WTC11 (cell line): ENCODE data around the gene TMEM108.

Experiments
- ELF4 ChIP-seq: sonication (generic); formaldehyde crosslinking; IDR thresholded peaks from 2 replicates; pipeline ENCODE4 v1.8.1; 2022; ENCODE audit warnings: low read depth, mild to moderate bottlenecking, moderate library complexity, missing genetic modification reagents
- MAX ChIP-seq: sonication (generic); formaldehyde crosslinking; IDR thresholded peaks from 2 replicates; pipeline ENCODE4 v1.8.0; 2022; ENCODE audit warnings: mild to moderate bottlenecking, missing genetic modification reagents
- MLX ChIP-seq: sonication (generic); formaldehyde crosslinking; IDR thresholded peaks from 2 replicates; pipeline ENCODE4 v1.8.1; 2023; ENCODE audit warnings: mild to moderate bottlenecking, missing genetic modification reagents, moderate library complexity
- TF ChIP-seq, protein P1 (sequence below): fragments of 200-600 bp; IDR thresholded peaks from 2 replicates; pipeline ENCODE4 v1.8.0; 2022; ENCODE audit warnings: antibody characterized with exemption
- TF ChIP-seq, protein P2 (sequence below): sonication (generic); formaldehyde crosslinking; IDR thresholded peaks from 2 replicates; pipeline ENCODE4 v1.8.0; 2023; ENCODE audit warnings: missing genetic modification reagents
- TF ChIP-seq, protein P3 (sequence below): sonication (generic); formaldehyde crosslinking; IDR thresholded peaks from 2 replicates; pipeline ENCODE4 v1.8.1; 2022; ENCODE audit warnings: mild to moderate bottlenecking, moderate library complexity, missing genetic modification reagents

GRCh38 chr3:133295944-133296917 lies 258.0 kb downstream of the TMEM108 start:
- TF ChIP-seq, protein P1, sequence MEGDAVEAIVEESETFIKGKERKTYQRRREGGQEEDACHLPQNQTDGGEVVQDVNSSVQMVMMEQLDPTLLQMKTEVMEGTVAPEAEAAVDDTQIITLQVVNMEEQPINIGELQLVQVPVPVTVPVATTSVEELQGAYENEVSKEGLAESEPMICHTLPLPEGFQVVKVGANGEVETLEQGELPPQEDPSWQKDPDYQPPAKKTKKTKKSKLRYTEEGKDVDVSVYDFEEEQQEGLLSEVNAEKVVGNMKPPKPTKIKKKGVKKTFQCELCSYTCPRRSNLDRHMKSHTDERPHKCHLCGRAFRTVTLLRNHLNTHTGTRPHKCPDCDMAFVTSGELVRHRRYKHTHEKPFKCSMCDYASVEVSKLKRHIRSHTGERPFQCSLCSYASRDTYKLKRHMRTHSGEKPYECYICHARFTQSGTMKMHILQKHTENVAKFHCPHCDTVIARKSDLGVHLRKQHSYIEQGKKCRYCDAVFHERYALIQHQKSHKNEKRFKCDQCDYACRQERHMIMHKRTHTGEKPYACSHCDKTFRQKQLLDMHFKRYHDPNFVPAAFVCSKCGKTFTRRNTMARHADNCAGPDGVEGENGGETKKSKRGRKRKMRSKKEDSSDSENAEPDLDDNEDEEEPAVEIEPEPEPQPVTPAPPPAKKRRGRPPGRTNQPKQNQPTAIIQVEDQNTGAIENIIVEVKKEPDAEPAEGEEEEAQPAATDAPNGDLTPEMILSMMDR = no peak
- TF ChIP-seq, protein P2, sequence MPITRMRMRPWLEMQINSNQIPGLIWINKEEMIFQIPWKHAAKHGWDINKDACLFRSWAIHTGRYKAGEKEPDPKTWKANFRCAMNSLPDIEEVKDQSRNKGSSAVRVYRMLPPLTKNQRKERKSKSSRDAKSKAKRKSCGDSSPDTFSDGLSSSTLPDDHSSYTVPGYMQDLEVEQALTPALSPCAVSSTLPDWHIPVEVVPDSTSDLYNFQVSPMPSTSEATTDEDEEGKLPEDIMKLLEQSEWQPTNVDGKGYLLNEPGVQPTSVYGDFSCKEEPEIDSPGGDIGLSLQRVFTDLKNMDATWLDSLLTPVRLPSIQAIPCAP (CRISPR knock-in tag) = no peak
- TF ChIP-seq, protein P3, sequence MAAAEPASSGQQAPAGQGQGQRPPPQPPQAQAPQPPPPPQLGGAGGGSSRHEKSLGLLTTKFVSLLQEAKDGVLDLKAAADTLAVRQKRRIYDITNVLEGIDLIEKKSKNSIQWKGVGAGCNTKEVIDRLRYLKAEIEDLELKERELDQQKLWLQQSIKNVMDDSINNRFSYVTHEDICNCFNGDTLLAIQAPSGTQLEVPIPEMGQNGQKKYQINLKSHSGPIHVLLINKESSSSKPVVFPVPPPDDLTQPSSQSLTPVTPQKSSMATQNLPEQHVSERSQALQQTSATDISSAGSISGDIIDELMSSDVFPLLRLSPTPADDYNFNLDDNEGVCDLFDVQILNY (CRISPR knock-in tag) = no peak
- TF ChIP-seq MLX (CRISPR knock-in tag) (no peak), ELF4 (CRISPR knock-in tag) (no peak), MAX (no peak)
